NCI-H1930 (cell line): ENCODE results near the gene NPHP4.
"Not testable (repeated sequence)": the region's sequence is repeated elsewhere in the genome, so short reads cannot be mapped to it uniquely, and the experiment has no call there.

Source experiments
- DNase-seq, 2 experiments: peaks; one replicate each; lab custom pipeline; 2025; lab: John Stamatoyannopoulos, UW

NPHP4 gene

GRCh38 chr1:6023346-6023745, 31.1 kb upstream of the NPHP4 start:
- no peak for DNase-seq

- DNase-seq = no peak
Measured at GRCh38 chr1:6022193-6022592, 30.0 kb upstream of the NPHP4 start.

- no peak for DNase-seq
Measured at GRCh38 chr1:6019166-6019845, 27.1 kb upstream of the NPHP4 start.

GRCh38 chr1:6017654-6018053, 25.4 kb upstream of the NPHP4 start:
- DNase-seq = not testable (repeated sequence)

GRCh38 chr1:6016191-6016865, 24.1 kb upstream of the NPHP4 start:
- DNase-seq = no peak

GRCh38 chr1:6014130-6014999, 22.1 kb upstream of the NPHP4 start:
- no peak for DNase-seq

- DNase-seq = no peak
Measured at GRCh38 chr1:6013491-6013890, 21.3 kb upstream of the NPHP4 start.

- DNase-seq = no peak
Measured at GRCh38 chr1:6012529-6013318, 20.5 kb upstream of the NPHP4 start.

GRCh38 chr1:6011946-6012258, 19.7 kb upstream of the NPHP4 start:
- no peak for DNase-seq

GRCh38 chr1:6011161-6011945, 19.1 kb upstream of the NPHP4 start:
- no peak for DNase-seq

- no peak for DNase-seq
Measured at GRCh38 chr1:6010554-6010953, 18.3 kb upstream of the NPHP4 start.

GRCh38 chr1:6009120-6010040, 17.2 kb upstream of the NPHP4 start:
- DNase-seq = no peak

- no peak for DNase-seq
Measured at GRCh38 chr1:6008696-6009095, 16.5 kb upstream of the NPHP4 start.

GRCh38 chr1:6008084-6008415, 15.8 kb upstream of the NPHP4 start:
- no peak for DNase-seq

GRCh38 chr1:6007318-6008083, 15.3 kb upstream of the NPHP4 start:
- DNase-seq = no peak

GRCh38 chr1:6006882-6007281, 14.7 kb upstream of the NPHP4 start:
- DNase-seq = no peak

- no peak for DNase-seq
Measured at GRCh38 chr1:6005276-6005917, 13.2 kb upstream of the NPHP4 start.

- DNase-seq = no peak
Measured at GRCh38 chr1:6004412-6005123, 12.3 kb upstream of the NPHP4 start.
